Lower leg skin (tissue), 4 donors: ENCODE measurements around the gene SLC16A1. TPM values are rescaled to one million over a fixed set of nuclear protein-coding genes. Genes with fewer than 3 reads are reported as not detected.

Experiments used
- DNase-seq, 2 donors: peaks; one replicate each; pipeline ENCODE4 v3.0.0-alpha.2; 2019; ENCODE audit warnings: low spot score in 2 of 2
- H3K4me3 ChIP-seq: fragments of 200-600 bp; sonication (generic); 2 replicates; pipeline ENCODE4 v1.5.1; 2017; ENCODE audit warnings: mild to moderate bottlenecking, low read depth; ENCODE audit not compliant: poor library complexity, severe bottlenecking
- POLR2A ChIP-seq, 2 donors: fragments of 450-650 bp; IDR thresholded peaks; one replicate each; pipeline ENCODE4 v1.6.1; 2016 to 2017; ENCODE audit warnings: antibody characterized with exemption in 2 of 2, mild to moderate bottlenecking in 1 of 2, moderate library complexity in 1 of 2
- WGBS, 2 donors: methylation state at CpG; one replicate each; pipeline ENCODE4 v1.1.5; 2018; 5-methylcytosine and 5-hydroxymethylcytosine counted together
- intact Hi-C: fragments of 100-400 bp; cut with DNase I; formaldehyde crosslinking; loops from one replicate; pipeline ENCODE4 v1.15.0; 2023; ENCODE audit warnings: low total_unique reads
- total RNA-seq, 4 donors: library from RNA; depleted of rRNA; stranded (reverse); fragments of >200 nt; gene quantifications; one replicate each; pipeline ENCODE4 v1.1.0, GENCODE V29; 2016
- TF ChIP-seq, protein P1 (sequence below), 3 donors: fragments of 450-650 bp; IDR thresholded peaks; one replicate each; pipeline ENCODE4 v1.5.1; 2016; ENCODE audit warnings: antibody characterized with exemption in 3 of 3, mild to moderate bottlenecking in 3 of 3, moderate library complexity in 2 of 3

Gene SLC16A1
- total RNA-seq, 4 donors from 2014 or later, result 17.9 to 38.9 (median 31.1) TPM

DNA sequence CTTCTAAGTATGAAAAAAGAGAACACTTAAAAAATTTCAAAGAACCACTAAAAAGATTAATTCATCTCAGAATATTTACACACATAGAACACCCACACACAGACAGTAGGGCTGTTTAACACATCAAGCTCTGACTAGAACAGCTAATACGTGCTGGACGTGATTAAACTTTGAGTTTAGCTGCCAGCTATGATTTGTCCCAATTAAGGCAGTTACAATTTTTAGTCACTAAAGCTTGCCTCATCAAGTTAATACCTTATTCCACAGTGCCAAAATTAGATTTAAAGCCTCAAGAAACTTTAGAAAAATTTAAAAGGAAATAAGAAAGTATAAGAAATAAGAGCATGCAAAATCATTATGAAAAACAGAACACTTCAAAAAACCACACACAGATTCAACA is 18.9 kb downstream of the SLC16A1 start:
- TF ChIP-seq, protein P1, sequence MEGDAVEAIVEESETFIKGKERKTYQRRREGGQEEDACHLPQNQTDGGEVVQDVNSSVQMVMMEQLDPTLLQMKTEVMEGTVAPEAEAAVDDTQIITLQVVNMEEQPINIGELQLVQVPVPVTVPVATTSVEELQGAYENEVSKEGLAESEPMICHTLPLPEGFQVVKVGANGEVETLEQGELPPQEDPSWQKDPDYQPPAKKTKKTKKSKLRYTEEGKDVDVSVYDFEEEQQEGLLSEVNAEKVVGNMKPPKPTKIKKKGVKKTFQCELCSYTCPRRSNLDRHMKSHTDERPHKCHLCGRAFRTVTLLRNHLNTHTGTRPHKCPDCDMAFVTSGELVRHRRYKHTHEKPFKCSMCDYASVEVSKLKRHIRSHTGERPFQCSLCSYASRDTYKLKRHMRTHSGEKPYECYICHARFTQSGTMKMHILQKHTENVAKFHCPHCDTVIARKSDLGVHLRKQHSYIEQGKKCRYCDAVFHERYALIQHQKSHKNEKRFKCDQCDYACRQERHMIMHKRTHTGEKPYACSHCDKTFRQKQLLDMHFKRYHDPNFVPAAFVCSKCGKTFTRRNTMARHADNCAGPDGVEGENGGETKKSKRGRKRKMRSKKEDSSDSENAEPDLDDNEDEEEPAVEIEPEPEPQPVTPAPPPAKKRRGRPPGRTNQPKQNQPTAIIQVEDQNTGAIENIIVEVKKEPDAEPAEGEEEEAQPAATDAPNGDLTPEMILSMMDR (IDR thresholded peaks at IDR 0.05), result no peak
- TF ChIP-seq POLR2A (IDR thresholded peaks at IDR 0.05), result no peak
- 29 to 31% methylated on average over 2 of the region's 2 CpGs for WGBS, 2 donors
- H3K4me3 ChIP-seq, result no peak overlapping the region
- DNase-seq, result no peak
- intact Hi-C loops, result no loop called here

DNA sequence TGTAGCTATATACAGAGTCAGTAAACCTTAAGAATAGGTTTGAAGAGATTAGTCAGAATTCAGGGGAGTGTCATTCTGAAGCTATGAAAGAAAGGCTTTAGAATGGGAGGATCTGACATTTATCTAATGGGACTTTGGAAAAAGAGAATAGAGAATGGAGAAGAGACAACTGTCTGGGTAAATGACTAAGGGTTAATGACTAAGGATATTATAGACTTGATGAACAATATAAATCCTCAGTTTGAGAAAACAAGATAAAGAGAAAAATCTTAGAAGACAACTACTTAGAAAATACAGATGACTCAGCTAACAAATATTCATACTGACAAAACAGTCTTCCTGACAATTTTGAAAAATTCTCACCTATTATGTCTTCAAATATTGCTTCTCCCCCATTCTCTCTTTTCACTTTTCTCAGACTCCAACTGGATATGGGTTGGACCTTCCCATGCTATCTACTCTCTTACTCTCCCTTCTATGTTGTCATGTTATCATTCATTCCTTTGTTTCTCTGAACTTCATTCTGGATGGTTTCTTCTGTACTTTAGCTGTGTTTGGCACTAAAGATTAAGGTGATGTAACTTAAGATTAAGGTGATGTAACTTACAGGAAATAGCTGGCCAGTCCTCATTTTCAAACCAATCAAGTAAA is 20.4 kb downstream of the SLC16A1 start:
- TF ChIP-seq, protein P1 (IDR thresholded peaks at IDR 0.05), result no peak
- TF ChIP-seq POLR2A (IDR thresholded peaks at IDR 0.05), result no peak

DNA sequence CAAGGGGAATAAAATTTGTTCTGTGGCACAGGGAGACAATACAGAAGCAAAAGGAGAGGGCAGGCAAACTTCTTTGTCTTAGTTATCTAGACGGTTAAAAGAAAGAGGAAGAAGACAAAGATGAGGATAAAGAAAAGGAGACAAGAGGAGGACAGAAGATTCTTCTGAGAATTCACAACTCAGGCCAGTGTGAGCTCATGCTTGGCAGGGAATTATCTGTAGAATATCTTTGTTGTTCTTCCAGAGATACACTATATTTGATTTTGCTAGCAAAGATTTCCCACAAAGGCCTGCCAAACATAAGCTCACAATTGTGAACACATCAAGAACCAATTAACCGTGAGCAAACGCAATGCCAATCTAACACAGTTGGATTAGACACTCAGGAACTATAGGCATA is 21.4 kb downstream of the SLC16A1 start:
- intact Hi-C loops, result no loop called here
- no peak overlapping the region for H3K4me3 ChIP-seq
- TF ChIP-seq, protein P1 (IDR thresholded peaks at IDR 0.05), result no peak
- no peak for TF ChIP-seq POLR2A (IDR thresholded peaks at IDR 0.05)
- WGBS, 2 donors, result 44 to 50% methylated on average over 3 of the region's 3 CpGs
- DNase-seq, result no peak

More for the DNA sequence above, 20.4 kb downstream of the SLC16A1 start:
- intact Hi-C loops, result no loop called here
- H3K4me3 ChIP-seq, result no peak overlapping the region
- no peak for DNase-seq

DNA sequence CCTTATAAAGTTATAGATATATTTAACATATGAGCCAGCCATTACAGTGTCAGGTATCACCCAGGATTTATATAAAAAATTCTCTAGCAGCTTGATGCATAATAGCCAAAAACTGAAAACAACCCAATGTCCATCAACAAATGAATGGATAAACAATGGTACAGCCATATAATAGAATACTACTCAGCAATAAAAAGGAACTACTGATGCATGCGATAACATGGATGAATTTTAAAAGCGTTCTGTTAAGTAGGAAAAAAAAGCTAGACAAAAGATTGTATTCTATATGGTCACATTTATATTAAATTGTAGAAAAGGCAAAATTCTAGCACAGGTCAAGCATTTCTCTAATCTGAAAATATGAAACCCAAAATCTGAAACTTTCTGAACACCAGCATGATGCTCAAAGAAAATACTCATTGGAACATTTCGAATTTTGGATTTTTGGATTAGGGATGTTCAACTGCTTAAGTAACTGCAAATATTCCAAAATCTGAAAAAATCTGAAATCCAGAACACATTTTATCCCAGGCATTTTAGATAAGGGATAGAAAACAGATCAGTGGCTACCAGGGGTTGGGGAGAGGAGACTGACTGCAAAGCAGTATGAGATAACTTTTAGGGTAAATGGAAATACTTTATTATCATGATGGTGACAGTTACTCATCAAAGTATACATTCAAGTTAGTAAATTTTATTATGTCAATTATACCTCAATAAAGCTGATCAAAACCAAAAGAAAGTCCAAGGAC is 22.0 kb downstream of the SLC16A1 start:
- no peak for DNase-seq
- TF ChIP-seq, protein P1 (IDR thresholded peaks at IDR 0.05), result no peak
- TF ChIP-seq POLR2A (IDR thresholded peaks at IDR 0.05), result no peak
- H3K4me3 ChIP-seq, result no peak overlapping the region
- WGBS, 2 donors, result 93 to 96% methylated on average over 3 of the region's 3 CpGs
- intact Hi-C loops, result no loop called here

DNA sequence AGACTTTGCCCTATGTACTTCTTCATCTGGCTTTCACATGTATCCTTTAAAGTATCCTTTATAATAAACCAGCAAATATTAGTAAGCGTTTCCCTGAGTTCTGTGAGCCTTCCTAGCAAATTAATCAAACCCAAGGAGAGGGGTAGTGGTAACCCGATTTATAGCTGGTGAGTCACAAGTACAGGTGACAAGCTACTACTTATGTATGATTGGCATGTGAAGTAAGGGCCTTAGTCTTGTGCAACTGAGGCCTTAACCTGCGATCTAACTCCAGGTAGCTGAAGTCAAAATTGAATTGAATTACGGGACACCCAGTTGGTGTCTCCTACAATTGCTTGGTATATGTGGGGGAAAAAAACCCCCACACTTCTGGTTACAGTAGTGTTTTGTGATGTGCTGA is 26.0 kb downstream of the SLC16A1 start:
- H3K4me3 ChIP-seq, result no peak overlapping the region
- intact Hi-C loops, result no loop called here
- WGBS, 2 donors, result 78 to 89% methylated on average over 4 of the region's 4 CpGs
- TF ChIP-seq POLR2A (IDR thresholded peaks at IDR 0.05), result no peak
- TF ChIP-seq, protein P1 (IDR thresholded peaks at IDR 0.05), result no peak
- no peak for DNase-seq
